K562 (cell line): ENCODE data around the gene TBC1D2B. TPM values are rescaled to one million over a fixed set of nuclear protein-coding genes. Genes with fewer than 3 reads are reported as not detected.

Experiments
- ATAC-seq: fragments of 200-7000 bp; cut with Tn5 transposase; 3 replicates; pipeline ENCODE4 v1.9.1; 2020; ENCODE audit warnings: moderate library complexity
- BruUV-seq: library from RNA; stranded (reverse); fragments of 400-500 nt; replicated peaks from 2 replicates; lab custom pipeline; 2021; lab: Mats Ljungman, UMichigan
- CTCF ChIA-PET: fragments of 300-600 bp; formaldehyde crosslinking; extraction: SDS; loops from one replicate; lab custom pipeline; 2021; ENCODE audit warnings: low intra/inter-chr PET ratio; lab: Yijun Ruan, JAX
- POLR2A ChIA-PET: fragments of 300-600, 350-650 bp; sonication (Branson Sonifier 250); formaldehyde crosslinking; extraction: SDS; loops from one replicate; lab custom pipeline; 2021; ENCODE audit warnings: antibody characterized with exemption, inconsistent platforms; lab: Yijun Ruan, JAX
- DNase-seq, 4 experiments: peaks; one replicate each; pipeline versions ENCODE4 v3.0.0 to v3.0.0-alpha.2; 2011 to 2018; ENCODE audit warnings: low spot score in 3 of 4, mixed read lengths in 3 of 4; ENCODE audit errors: extremely low read depth in 1 of 4
- FAIRE-seq: peaks from 2 replicates; lab custom pipeline; 2011; peaks lifted over from hg19 to GRCh38; lab: Jason Lieb, UNC
- H2AFZ ChIP-seq: 2 replicates; pipeline ENCODE4 v1.6.0; 2011; ENCODE audit warnings: low read depth, low read length, control low read depth, inconsistent platforms
- H3K27ac ChIP-seq: fragments of 200-600 bp; 3 replicates; pipeline ENCODE4 v1.8.0; 2011; ENCODE audit warnings: low read depth, mild to moderate bottlenecking, control low read depth, inconsistent platforms, low read length, moderate library complexity, mixed read lengths; ENCODE audit errors: extremely low read depth
- H3K27me3 ChIP-seq, 2 experiments: fragments of 300-600 bp in 1 of 2; 2 replicates in 1 of 2; 3 replicates in 1 of 2; pipeline versions ENCODE4 v1.6.0 to v1.8.0; 2011; ENCODE audit warnings: inconsistent platforms in 2 of 2, low read length in 2 of 2, mild to moderate bottlenecking in 1 of 2, mixed read lengths in 1 of 2, moderate library complexity in 1 of 2; ENCODE audit not compliant: control insufficient read depth in 2 of 2, insufficient read depth in 2 of 2
- H3K36me3 ChIP-seq: fragments of 300-600 bp; 3 replicates; pipeline ENCODE4 v1.8.0; 2011; ENCODE audit warnings: mild to moderate bottlenecking, low read length, inconsistent platforms; ENCODE audit not compliant: control insufficient read depth, insufficient read depth
- H3K4me1 ChIP-seq, 2 experiments: fragments of 200-600 bp in 1 of 2; replicated peaks in 1 of 2; 2 replicates in 1 of 2; 3 replicates in 1 of 2; pipeline versions ENCODE4 v1.5.1 to v1.8.0; 2011; ENCODE audit warnings: inconsistent platforms in 2 of 2, low read length in 2 of 2, mild to moderate bottlenecking in 1 of 2, mixed read lengths in 1 of 2, moderate library complexity in 1 of 2; ENCODE audit not compliant: control insufficient read depth in 2 of 2, insufficient read depth in 2 of 2
- H3K4me2 ChIP-seq: 2 replicates; pipeline ENCODE4 v1.6.1; 2011; ENCODE audit warnings: low read length, control low read depth, inconsistent platforms, mixed read lengths; ENCODE audit not compliant: insufficient read depth
- H3K4me3 ChIP-seq: fragments of 200-600 bp; sonication (generic), shearing (Covaris generic); 2 replicates; pipeline ENCODE4 v1.5.1; 2016; ENCODE audit warnings: control low read depth, inconsistent platforms
- H3K79me2 ChIP-seq: fragments of 200-600 bp; 3 replicates; pipeline ENCODE4 v1.8.0; 2011; ENCODE audit warnings: low read length, inconsistent platforms; ENCODE audit not compliant: control insufficient read depth, insufficient read depth
- H3K9ac ChIP-seq, 2 experiments: 2 replicates each; pipeline versions ENCODE4 v1.6.0 to v1.6.1; 2011; ENCODE audit warnings: low read depth in 2 of 2, low read length in 2 of 2, control low read depth in 1 of 2, inconsistent platforms in 1 of 2, mild to moderate bottlenecking in 1 of 2, mixed read lengths in 1 of 2; ENCODE audit not compliant: insufficient read depth in 1 of 2
- H3K9me1 ChIP-seq: one replicate; pipeline ENCODE4 v1.6.0; 2011; ENCODE audit warnings: inconsistent platforms, mild to moderate bottlenecking, low read length, moderate library complexity; ENCODE audit not compliant: control insufficient read depth, insufficient read depth
- H3K9me3 ChIP-seq: replicated peaks from 2 replicates; pipeline ENCODE4 v1.5.1; 2011; ENCODE audit warnings: low read depth, low read length, inconsistent platforms; ENCODE audit not compliant: control insufficient read depth, insufficient read depth
- H4K20me1 ChIP-seq: replicated peaks from 2 replicates; pipeline ENCODE4 v1.6.1; 2011; ENCODE audit warnings: low read length, inconsistent platforms, mixed read lengths; ENCODE audit not compliant: control insufficient read depth, insufficient read depth
- DIDO1 ChIP-seq: fragments of 450-650 bp; IDR thresholded peaks from 2 replicates; pipeline ENCODE4 v1.6.1; 2016; ENCODE audit warnings: low read depth, missing biosample characterization, missing genetic modification characterization
- JUND ChIP-seq, 2 experiments: IDR thresholded peaks; 2 replicates in 1 of 2; 3 replicates in 1 of 2; pipeline ENCODE4 v1.6.1; 2011; ENCODE audit warnings: borderline replicate concordance in 2 of 2, low read depth in 2 of 2, low read length in 2 of 2, improper control_type of control experiment in 1 of 2, missing biosample characterization in 1 of 2, missing genetic modification characterization in 1 of 2, missing genetic modification reagents in 1 of 2
- KHSRP ChIP-seq: fragments of 450-650 bp; IDR thresholded peaks from 2 replicates; pipeline ENCODE4 v1.6.1; 2017
- ZEB2 ChIP-seq: fragments of 450-650 bp; IDR thresholded peaks from 2 replicates; pipeline ENCODE4 v1.6.1; 2016
- ZHX1 ChIP-seq: fragments of 150-350 bp; conservative IDR thresholded peaks from 2 replicates; pipeline ENCODE4 v1.6.1; 2014; ENCODE audit warnings: low read length
- ZNF75A ChIP-seq: fragments of 450-650 bp; formaldehyde crosslinking; IDR thresholded peaks from 2 replicates; pipeline ENCODE4 v1.4.0; 2020; ENCODE audit warnings: mild to moderate bottlenecking
- WGBS: fragments of 100-300 bp; shearing (Covaris generic); methylation state at CpG from one replicate; pipeline ENCODE4 v1.1.6; 2016; ENCODE audit warnings: low coverage, mixed read lengths; ENCODE audit not compliant: insufficient coverage; ENCODE audit errors: missing lambda C conversion rate; 5-methylcytosine and 5-hydroxymethylcytosine counted together
- in situ Hi-C: fragments of 300-500 bp; cut with MboI; formaldehyde crosslinking; loops from 4 replicates; pipeline ENCODE4 v1.15.0; 2018; ENCODE audit warnings: inconsistent platforms, mixed read lengths
- intact Hi-C: fragments of 100-400 bp; cut with micrococcal nuclease; formaldehyde crosslinking; loops from 2 replicates; pipeline ENCODE4 v1.14.2; 2022
- polyA plus RNA-seq, 8 experiments: library from polyadenylated mRNA; depleted of rRNA in 4 of 8; stranded (reverse) in 5 of 8; unstranded in 3 of 8; fragments of >200 nt; fragmentation: Nextera tagmentation in 2 of 8; fragmentation: Illumina TruSeq in 1 of 8; extraction: Ambion mirVana in 2 of 8; extraction: Trizol in 1 of 8; gene quantifications; 2 replicates each; pipeline versions ENCODE4 v1.2.1 to v1.2.3, GENCODE V29; 2011 to 2014; ENCODE audit warnings: inconsistent platforms in 1 of 8, missing spikeins in 1 of 8
- total RNA-seq, 7 experiments: library from RNA; depleted of rRNA in 6 of 7; stranded (reverse); fragments of >200 nt in 6 of 7; fragmentation: Illumina TruSeq in 2 of 7; extraction: Trizol in 2 of 7; gene quantifications; 2 replicates each; pipeline versions ENCODE4 v1.2.1 to v1.2.3, GENCODE V29; 2011 to 2021; ENCODE audit warnings: low replicate concordance in 1 of 7

Gene TBC1D2B
- total and polyA plus RNA-seq, 9 of the 15 experiments (the other 6 are each of a cell fraction or from before 2014, with no cell fraction given), result 0.15 to 16.3 (median 8.9) TPM

- no peak overlapping the region for H3K27ac ChIP-seq
- ChIA-PET CTCF (no interaction called here), POLR2A (interaction anchor here (0.6 kb wide), 1 partner anchor 48 kb away, joined by 3 read pairs; no protein-coding TSS in a partner anchor)
- FAIRE-seq, result no peak
- no TSS peak for BruUV-seq
- H3K9me1 ChIP-seq, result peaks cover 6% of the 10 kb centered on the region
- no peak overlapping the region for H3K4me2 ChIP-seq
- no peak for TF ChIP-seq JUND (IDR thresholded peaks at IDR 0.05; ENCODE audit: borderline replicate concordance, low read depth, low read length)
- no peak for TF ChIP-seq JUND (tag; IDR thresholded peaks at IDR 0.05; ENCODE audit: borderline replicate concordance, low read depth, low read length)
- no peak for TF ChIP-seq ZNF75A (CRISPR knock-in tag)
- H3K9me3 ChIP-seq, result no peaks in the 10 kb centered on the region
- H2AFZ ChIP-seq, result no peak overlapping the region
- H3K9ac ChIP-seq, result no peak overlapping the region
- peaks cover 21% of the 10 kb centered on the region; the same call in 2 of the 3 replicates for H3K36me3 ChIP-seq
- peaks cover 0 to 4% of the 10 kb centered on the region in 2 experiments; a peak in 1 of 5 replicates for H3K4me1 ChIP-seq
- ATAC-seq, result no peak
- H3K27me3 ChIP-seq, result no peaks in the 10 kb centered on the region
- no peak for DNase-seq
- H3K79me2 ChIP-seq, result no peaks in the 10 kb centered on the region
- in situ Hi-C loops, result no loop called here
- WGBS, result 88% methylated on average over 13 of the region's 13 CpGs
- intact Hi-C loops, result no loop called here
- no peak overlapping the region for H3K4me3 ChIP-seq
- peaks cover 10% of the 10 kb centered on the region; the same call in 1 of the 2 replicates for H4K20me1 ChIP-seq
Measured at GRCh38 chr15:78003539-78004008, 73.9 kb downstream of the TBC1D2B start.

- no peak overlapping the region for H3K4me2 ChIP-seq
- no peak for DNase-seq
- TF ChIP-seq ZEB2 (no peak), DIDO1 (tag) (no peak), ZHX1 (no peak), KHSRP (no peak)
Measured at GRCh38 chr15:78002996-78003395, 74.5 kb downstream of the TBC1D2B start.

More at GRCh38 chr15:78002996-78003395, 74.5 kb downstream of the TBC1D2B start:
- in situ Hi-C loops (no loop called here), intact Hi-C loops (no loop called here)
- Histone ChIP-seq H3K27ac (no peak overlapping the region), H3K9ac (no peak overlapping the region), H3K79me2 (no peaks in the 10 kb centered on the region), H4K20me1 (peaks cover 7% of the 10 kb centered on the region; the same call in 1 of the 2 replicates), H3K36me3 (peaks cover 16% of the 10 kb centered on the region; the same call in 1 of the 3 replicates), H3K27me3 (no peaks in the 10 kb centered on the region), H2AFZ (no peak overlapping the region), H3K4me1 (peaks cover 0 to 4% of the 10 kb centered on the region in 2 experiments; a peak in 1 of 5 replicates), H3K9me1 (no peaks in the 10 kb centered on the region), H3K4me3 (no peak overlapping the region), H3K9me3 (no peaks in the 10 kb centered on the region)
- FAIRE-seq, result no peak
- BruUV-seq, result no TSS peak
- WGBS, result 80% methylated on average over 7 of the region's 7 CpGs
- ChIA-PET POLR2A (interaction anchor here (0.6 kb wide), 1 partner anchor 47 kb away, joined by 3 read pairs; no protein-coding TSS in a partner anchor), CTCF (interaction anchor here (0.7 kb wide), 1 partner anchor 104 kb away, joined by 3 read pairs; no protein-coding TSS in a partner anchor)
- ATAC-seq, result no peak
